Osteoblast (primary cell): ENCODE measurements around the gene NDRG4. TPM values are rescaled to one million over a fixed set of nuclear protein-coding genes. Genes with fewer than 3 reads are reported as not detected.

Experiments used
- DNase-seq: peaks from one replicate; pipeline ENCODE4 v3.0.0; 2011; ENCODE audit warnings: low spot score, mixed read lengths; ENCODE audit not compliant: insufficient read length; ENCODE audit errors: missing footprints
- H2AFZ ChIP-seq: 2 replicates; pipeline ENCODE4 v1.6.0; 2011; ENCODE audit warnings: mild to moderate bottlenecking, low read length
- H3K27ac ChIP-seq: 2 replicates; pipeline ENCODE4 v1.5.1; 2011; ENCODE audit warnings: mild to moderate bottlenecking, low read depth, low read length, moderate library complexity
- H3K27me3 ChIP-seq: 2 replicates; pipeline ENCODE4 v1.6.0; 2012; ENCODE audit warnings: mild to moderate bottlenecking, control low read depth, inconsistent platforms, low read length, moderate library complexity; ENCODE audit not compliant: insufficient read depth
- H3K36me3 ChIP-seq: 2 replicates; pipeline ENCODE4 v1.5.1; 2011; ENCODE audit warnings: mild to moderate bottlenecking, low read length, control low read depth, moderate library complexity; ENCODE audit not compliant: insufficient read depth
- H3K4me1 ChIP-seq: 2 replicates; pipeline ENCODE4 v1.5.1; 2011; ENCODE audit warnings: mild to moderate bottlenecking, low read length, control low read depth, moderate library complexity; ENCODE audit not compliant: insufficient read depth
- H3K4me2 ChIP-seq: 2 replicates; pipeline ENCODE4 v1.6.0; 2011; ENCODE audit warnings: mild to moderate bottlenecking, low read length; ENCODE audit not compliant: insufficient read depth
- H3K4me3 ChIP-seq: fragments of 200-600 bp; sonication (generic); 3 replicates; pipeline ENCODE4 v1.5.1; 2012; ENCODE audit warnings: mild to moderate bottlenecking, low read length, inconsistent platforms; ENCODE audit not compliant: insufficient read depth
- H3K79me2 ChIP-seq: 2 replicates; pipeline ENCODE4 v1.6.0; 2012; ENCODE audit warnings: mild to moderate bottlenecking, low read length, control low read depth, inconsistent platforms; ENCODE audit not compliant: insufficient read depth
- H3K9me3 ChIP-seq: 2 replicates; pipeline ENCODE4 v1.5.1; 2011; ENCODE audit warnings: low read depth, low read length, control low read depth
- H4K20me1 ChIP-seq: 2 replicates; pipeline ENCODE4 v1.6.0; 2012; ENCODE audit warnings: mild to moderate bottlenecking, low read length, control low read depth; ENCODE audit not compliant: insufficient read depth
- CTCF ChIP-seq: IDR thresholded peaks from 2 replicates; pipeline ENCODE4 v1.5.1; 2011; ENCODE audit warnings: mild to moderate bottlenecking, low read depth, low read length, moderate library complexity; ENCODE audit errors: extremely low read depth
- total RNA-seq: library from RNA; depleted of rRNA; stranded (reverse); fragments of >200 nt; gene quantifications from 2 replicates; pipeline ENCODE4 v1.2.3, GENCODE V29; 2012

Gene NDRG4
- total RNA-seq, 1 donor = 8.0 TPM

GRCh38 chr16:58462997-58463941, 36.7 kb upstream of the NDRG4 start:
- DNase-seq = no peak
- no peak overlapping the region for H2AFZ ChIP-seq
- H3K36me3 ChIP-seq = no peaks in the 10 kb centered on the region
- no peaks in the 10 kb centered on the region for H3K9me3 ChIP-seq
- no peaks in the 10 kb centered on the region for H3K4me1 ChIP-seq
- H3K27ac ChIP-seq = no peak overlapping the region
- H3K79me2 ChIP-seq = no peaks in the 10 kb centered on the region
- TF ChIP-seq CTCF = no peak
- H3K27me3 ChIP-seq = peaks cover 53% of the 10 kb centered on the region
- H3K4me3 ChIP-seq = no peak overlapping the region
- no peak overlapping the region for H3K4me2 ChIP-seq
- H4K20me1 ChIP-seq = no peaks in the 10 kb centered on the region

GRCh38 chr16:58464047-58464915, 35.7 kb upstream of the NDRG4 start:
- H2AFZ ChIP-seq = no peak overlapping the region
- H3K79me2 ChIP-seq = no peaks in the 10 kb centered on the region
- H3K36me3 ChIP-seq = no peaks in the 10 kb centered on the region
- no peak overlapping the region for H3K27ac ChIP-seq
- peaks cover 61% of the 10 kb centered on the region for H3K27me3 ChIP-seq
- no peaks in the 10 kb centered on the region for H3K9me3 ChIP-seq
- H3K4me3 ChIP-seq = no peak overlapping the region
- H3K4me2 ChIP-seq = no peak overlapping the region
- no peak for TF ChIP-seq CTCF
- no peak for DNase-seq
- no peaks in the 10 kb centered on the region for H3K4me1 ChIP-seq
- H4K20me1 ChIP-seq = no peaks in the 10 kb centered on the region

GRCh38 chr16:58464916-58465731, 34.8 kb upstream of the NDRG4 start:
- Histone ChIP-seq H3K4me2 (no peak overlapping the region), H3K27ac (no peak overlapping the region), H3K79me2 (no peaks in the 10 kb centered on the region), H2AFZ (no peak overlapping the region), H3K27me3 (peaks cover 61% of the 10 kb centered on the region), H4K20me1 (no peaks in the 10 kb centered on the region), H3K36me3 (no peaks in the 10 kb centered on the region), H3K9me3 (no peaks in the 10 kb centered on the region), H3K4me1 (no peaks in the 10 kb centered on the region), H3K4me3 (no peak overlapping the region)
- DNase-seq = no peak
- TF ChIP-seq CTCF = no peak
